K562 (cell line): ENCODE measurements around the gene TRABD2B.

Experiments
- ESRRA ChIP-seq: fragments of 450-650 bp; IDR thresholded peaks from 2 replicates; pipeline ENCODE4 v1.6.1; 2014; ENCODE audit warnings: low read depth, mild to moderate bottlenecking, moderate library complexity, borderline replicate concordance
- MAFK ChIP-seq: IDR thresholded peaks from 2 replicates; pipeline ENCODE4 v1.6.1; 2011; ENCODE audit warnings: low read length, improper control_type of control experiment
- TF ChIP-seq, protein P1 (sequence below): fragments of 450-650 bp; IDR thresholded peaks from 2 replicates; pipeline ENCODE4 v1.6.1; 2016; ENCODE audit warnings: missing biosample characterization, missing genetic modification characterization

- TF ChIP-seq, protein P1, sequence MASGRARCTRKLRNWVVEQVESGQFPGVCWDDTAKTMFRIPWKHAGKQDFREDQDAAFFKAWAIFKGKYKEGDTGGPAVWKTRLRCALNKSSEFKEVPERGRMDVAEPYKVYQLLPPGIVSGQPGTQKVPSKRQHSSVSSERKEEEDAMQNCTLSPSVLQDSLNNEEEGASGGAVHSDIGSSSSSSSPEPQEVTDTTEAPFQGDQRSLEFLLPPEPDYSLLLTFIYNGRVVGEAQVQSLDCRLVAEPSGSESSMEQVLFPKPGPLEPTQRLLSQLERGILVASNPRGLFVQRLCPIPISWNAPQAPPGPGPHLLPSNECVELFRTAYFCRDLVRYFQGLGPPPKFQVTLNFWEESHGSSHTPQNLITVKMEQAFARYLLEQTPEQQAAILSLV (tag), result no peak
- TF ChIP-seq MAFK (no peak), ESRRA (no peak)
Measured at GRCh38 chr1:47914952-47915676, 82.1 kb downstream of the TRABD2B start.
